ENCODE measurements around the gene DNTT. TPM values are rescaled to one million over a fixed set of nuclear protein-coding genes. Genes with fewer than 3 reads are reported as not detected.

Gene DNTT
- total RNA-seq, 2 experiments from 2014 or later: not detected

DNA sequence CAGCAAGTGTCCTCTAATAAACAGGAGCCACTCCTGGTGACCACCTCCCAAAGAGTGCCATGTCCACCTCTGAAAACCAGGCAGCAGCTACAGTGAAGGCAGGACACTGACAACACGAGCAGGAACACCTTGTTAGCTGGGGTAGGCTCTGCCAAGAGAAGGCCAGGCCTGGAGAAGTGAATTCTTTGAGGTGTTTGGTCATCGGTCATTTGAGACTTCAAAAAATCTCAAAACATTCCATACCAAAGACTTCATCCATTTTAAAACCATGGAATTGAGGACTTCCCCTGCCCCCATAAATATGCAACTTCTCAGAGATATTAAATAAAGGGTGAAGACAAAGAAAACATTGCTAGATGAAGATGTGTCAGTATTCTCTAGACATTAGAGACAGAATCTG is 82.9 kb downstream of the DNTT start:
- ChIA-PET POLR2A (no interaction called here), CTCF (no interaction called here)
- Mint-ChIP-seq H3K4me1 (no peaks in the 10 kb centered on the region), H3K4me3 (no peak overlapping the region), H3K36me3 (ENCODE audit: low read depth) (no peaks in the 10 kb centered on the region), H3K27ac (no peak overlapping the region), H3K9me3 (no peaks in the 10 kb centered on the region), H3K27me3 (peaks cover 9% of the 10 kb centered on the region)
- DNase-seq: no peak

DNA sequence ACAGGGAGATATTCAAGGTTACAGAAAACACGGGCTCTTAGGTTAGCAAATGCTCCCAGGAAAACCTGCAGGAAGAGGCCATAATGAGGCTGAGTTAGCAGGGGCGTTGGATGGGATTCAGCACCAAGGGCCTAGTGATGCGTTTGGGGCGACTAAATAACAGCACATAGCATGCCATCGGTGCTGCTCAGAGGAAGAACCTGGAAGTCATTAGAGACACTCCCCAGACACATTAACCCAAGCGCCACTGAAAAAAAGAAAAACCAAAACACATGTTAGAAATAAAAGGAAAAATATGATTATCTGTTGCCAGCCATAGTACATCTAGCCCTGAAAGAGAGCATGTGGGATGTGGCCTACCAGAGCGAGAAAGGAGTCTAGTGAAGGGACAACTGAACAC is 83.4 kb downstream of the DNTT start:
- Mint-ChIP-seq H3K4me3 (no peak overlapping the region), H3K27me3 (peaks cover 10% of the 10 kb centered on the region), H3K36me3 (ENCODE audit: low read depth) (no peaks in the 10 kb centered on the region), H3K9me3 (no peaks in the 10 kb centered on the region), H3K4me1 (no peaks in the 10 kb centered on the region), H3K27ac (no peak overlapping the region)
- ChIA-PET CTCF (no interaction called here), POLR2A (no interaction called here)
- DNase-seq: no peak

Other genes with a start within 250 kb of the DNTT start
- 10 to 100 TPM; 16.0 to 16.2 TPM for gene ZNF518A, start 174.1 kb upstream of the DNTT start, total RNA-seq
- gene BLNK, start 32.9 kb upstream of the DNTT start, total RNA-seq: not detected
- gene OPALIN, start 54.6 kb downstream of the DNTT start, total RNA-seq: not detected
- not detected for gene TLL2, start 209.5 kb downstream of the DNTT start, total RNA-seq